NT2/D1 (cell line): Measurements from ENCODE around the gene FLNC.

ENCODE experiments used
- SUZ12 ChIP-seq: IDR thresholded peaks from 2 replicates; pipeline ENCODE4 v1.6.1; 2011; ENCODE audit not compliant: insufficient read length, insufficient read depth; ENCODE audit errors: extremely low read depth
- YY1 ChIP-seq: IDR thresholded peaks from 2 replicates; pipeline ENCODE4 v1.6.1; 2011; ENCODE audit not compliant: insufficient read length, insufficient read depth
- ZNF274 ChIP-seq: IDR thresholded peaks from 2 replicates; pipeline ENCODE4 v1.6.1; 2011; ENCODE audit warnings: mild to moderate bottlenecking, low read depth, low read length

- no peak for TF ChIP-seq YY1
- no peak for TF ChIP-seq SUZ12
- no peak for TF ChIP-seq ZNF274
Observed at GRCh38 chr7:128805225-128805624, 25.0 kb upstream of the FLNC start.
